ENCODE measurements around the gene PLXNA4.

PLXNA4 gene

DNA sequence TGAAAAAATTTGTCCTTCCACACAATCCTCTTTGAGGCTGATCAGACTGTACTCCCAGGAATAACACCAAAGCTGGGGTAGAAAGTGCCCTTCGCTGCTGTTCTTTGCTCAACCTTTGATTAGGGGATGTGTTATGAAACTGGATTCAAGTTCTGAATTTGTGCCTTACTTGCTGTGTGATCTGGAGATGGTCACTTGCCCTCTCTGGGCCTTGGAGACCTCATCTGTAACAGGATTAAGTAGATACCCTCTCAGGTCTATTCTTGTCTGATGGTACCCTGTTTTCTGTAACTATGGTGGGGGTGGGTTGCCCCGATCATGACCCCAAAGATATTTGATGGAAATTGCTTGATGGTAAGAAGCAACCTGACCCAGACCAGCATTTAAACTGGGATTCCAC lies 368.5 kb downstream of the PLXNA4 start:
- H3K79me1 ChIP-seq (replicated peaks; ENCODE audit: low read length, poor library complexity, severe bottlenecking): no peaks in the 10 kb centered on the region
- H2AK5ac ChIP-seq (ENCODE audit: low read length, severe bottlenecking): no peak overlapping the region
- H3K27me3 ChIP-seq (ENCODE audit: control insufficient read depth in 1 of 2, insufficient read depth in 1 of 2, low read length in 2 of 2): no peaks in the 10 kb centered on the region
- H2AFZ ChIP-seq (ENCODE audit: low read depth, low read length): no peak overlapping the region
- no peak overlapping the region for H3K4me2 ChIP-seq (ENCODE audit: low read length, poor library complexity, severe bottlenecking)
- no peak overlapping the region for H2BK120ac ChIP-seq (ENCODE audit: low read depth, low read length)
- no peak overlapping the region for H2BK15ac ChIP-seq (ENCODE audit: low read depth, poor library complexity, severe bottlenecking)
- WGBS: 85% methylated on average over 2 of the region's 2 CpGs
- no peak overlapping the region for H3K23ac ChIP-seq (ENCODE audit: low read length in 2 of 2)
- no peak overlapping the region for H3K27ac ChIP-seq (ENCODE audit: low read length, poor library complexity, severe bottlenecking)
- no peak overlapping the region for H3K18ac ChIP-seq (ENCODE audit: low read depth in 1 of 2, low read length in 2 of 2)
- H2BK12ac ChIP-seq (ENCODE audit: low read length in 2 of 2): no peak overlapping the region
- H3K36me3 ChIP-seq (ENCODE audit: control insufficient read depth in 1 of 2, insufficient read depth in 2 of 2, low read depth in 1 of 2, low read length in 2 of 2): peaks cover 0 to 44% of the 10 kb centered on the region in 2 experiments
- H3K4me3 ChIP-seq (ENCODE audit: insufficient read depth in 1 of 2, low read depth in 1 of 2, low read length in 2 of 2): no peak overlapping the region
- H3K4ac ChIP-seq (ENCODE audit: low read depth in 1 of 2, low read length in 2 of 2): no peak overlapping the region
- no peak overlapping the region for H3K14ac ChIP-seq (ENCODE audit: low read length in 2 of 2)
- H3K4me1 ChIP-seq (ENCODE audit: control insufficient read depth, insufficient read depth, low read depth, low read length): no peaks in the 10 kb centered on the region
- no peak overlapping the region for H2BK5ac ChIP-seq (ENCODE audit: low read depth, low read length, poor library complexity, severe bottlenecking)
- no peak overlapping the region for H4K8ac ChIP-seq (ENCODE audit: low read length)
- no peak for DNase-seq
- no peak overlapping the region for H3K9ac ChIP-seq (ENCODE audit: low read length)
- no peaks in the 10 kb centered on the region for H3K9me3 ChIP-seq (ENCODE audit: control insufficient read depth, low read length)
- no peak overlapping the region for H4K91ac ChIP-seq (ENCODE audit: low read length)

DNA sequence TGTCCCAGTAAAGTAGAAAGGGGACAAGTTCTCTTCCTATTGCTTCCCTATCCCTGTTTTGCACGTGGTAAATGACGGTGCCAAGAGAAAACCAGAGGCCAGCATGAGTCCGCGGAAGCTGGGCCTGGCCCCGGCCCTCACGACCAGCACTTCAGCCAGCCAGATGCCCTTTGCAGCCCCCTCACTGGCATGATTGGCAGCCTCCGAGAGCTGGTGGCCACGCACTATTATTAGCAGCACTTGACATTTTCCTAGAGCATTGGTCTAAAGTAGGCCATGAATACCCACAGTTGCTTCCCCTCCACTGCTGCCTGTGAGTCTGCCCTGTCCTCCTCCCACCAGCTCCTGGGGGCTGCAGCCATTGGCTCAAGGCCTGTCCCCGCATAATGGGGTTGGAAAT lies 369.1 kb downstream of the PLXNA4 start:
- H2BK120ac ChIP-seq (ENCODE audit: low read depth, low read length): no peak overlapping the region
- no peaks in the 10 kb centered on the region for H3K79me1 ChIP-seq (replicated peaks; ENCODE audit: low read length, poor library complexity, severe bottlenecking)
- H3K27ac ChIP-seq (ENCODE audit: low read length, poor library complexity, severe bottlenecking): no peak overlapping the region
- H3K4me1 ChIP-seq (ENCODE audit: control insufficient read depth, insufficient read depth, low read depth, low read length): no peaks in the 10 kb centered on the region
- no peak overlapping the region for H3K4ac ChIP-seq (ENCODE audit: low read depth in 1 of 2, low read length in 2 of 2)
- no peak overlapping the region for H4K8ac ChIP-seq (ENCODE audit: low read length)
- H4K91ac ChIP-seq (ENCODE audit: low read length): no peak overlapping the region
- H2AK5ac ChIP-seq (ENCODE audit: low read length, severe bottlenecking): no peak overlapping the region
- H3K36me3 ChIP-seq (ENCODE audit: control insufficient read depth in 1 of 2, insufficient read depth in 2 of 2, low read depth in 1 of 2, low read length in 2 of 2): peaks cover 0 to 50% of the 10 kb centered on the region in 2 experiments
- H2AFZ ChIP-seq (ENCODE audit: low read depth, low read length): no peak overlapping the region
- H3K9me3 ChIP-seq (ENCODE audit: control insufficient read depth, low read length): no peaks in the 10 kb centered on the region
- no peak overlapping the region for H2BK5ac ChIP-seq (ENCODE audit: low read depth, low read length, poor library complexity, severe bottlenecking)
- H3K9ac ChIP-seq (ENCODE audit: low read length): no peak overlapping the region
- H3K4me3 ChIP-seq (ENCODE audit: insufficient read depth in 1 of 2, low read depth in 1 of 2, low read length in 2 of 2): no peak overlapping the region
- no peak overlapping the region for H3K14ac ChIP-seq (ENCODE audit: low read length in 2 of 2)
- 89% methylated on average over 9 of the region's 9 CpGs for WGBS
- no peak overlapping the region for H3K4me2 ChIP-seq (ENCODE audit: low read length, poor library complexity, severe bottlenecking)
- H2BK12ac ChIP-seq (ENCODE audit: low read length in 2 of 2): no peak overlapping the region
- H2BK15ac ChIP-seq (ENCODE audit: low read depth, poor library complexity, severe bottlenecking): no peak overlapping the region
- H3K23ac ChIP-seq (ENCODE audit: low read length in 2 of 2): no peak overlapping the region
- no peak overlapping the region for H3K18ac ChIP-seq (ENCODE audit: low read depth in 1 of 2, low read length in 2 of 2)
- DNase-seq: no peak
- H3K27me3 ChIP-seq (ENCODE audit: control insufficient read depth in 1 of 2, insufficient read depth in 1 of 2, low read length in 2 of 2): no peaks in the 10 kb centered on the region

DNA sequence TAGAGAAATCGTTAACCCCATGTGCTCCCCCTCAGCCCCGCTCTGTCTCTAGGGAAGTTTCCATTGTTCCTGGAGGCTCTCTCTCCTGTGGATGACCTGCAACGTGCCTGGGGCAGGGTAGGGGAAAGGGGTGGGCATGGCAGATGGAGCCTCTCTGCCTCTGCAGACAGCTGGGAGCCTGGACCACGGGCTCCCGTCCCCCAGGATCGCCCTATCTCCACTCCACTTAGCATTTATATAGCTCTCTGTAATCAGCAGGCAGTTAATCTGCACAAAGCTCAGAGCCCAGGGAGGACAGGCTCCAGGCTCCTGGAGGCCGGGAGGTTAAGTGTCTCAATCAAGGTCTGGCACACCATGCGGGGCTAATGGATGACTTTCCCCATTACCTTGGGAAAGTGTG lies 369.7 kb downstream of the PLXNA4 start:
- no peak overlapping the region for H3K18ac ChIP-seq (ENCODE audit: low read depth in 1 of 2, low read length in 2 of 2)
- no peak overlapping the region for H3K4me3 ChIP-seq (ENCODE audit: insufficient read depth in 1 of 2, low read depth in 1 of 2, low read length in 2 of 2)
- H3K9ac ChIP-seq (ENCODE audit: low read length): no peak overlapping the region
- no peaks in the 10 kb centered on the region for H3K9me3 ChIP-seq (ENCODE audit: control insufficient read depth, low read length)
- H3K4me1 ChIP-seq (ENCODE audit: control insufficient read depth, insufficient read depth, low read depth, low read length): no peaks in the 10 kb centered on the region
- H3K79me1 ChIP-seq (replicated peaks; ENCODE audit: low read length, poor library complexity, severe bottlenecking): no peaks in the 10 kb centered on the region
- no peak overlapping the region for H2BK5ac ChIP-seq (ENCODE audit: low read depth, low read length, poor library complexity, severe bottlenecking)
- no peaks in the 10 kb centered on the region for H3K27me3 ChIP-seq (ENCODE audit: control insufficient read depth in 1 of 2, insufficient read depth in 1 of 2, low read length in 2 of 2)
- H4K91ac ChIP-seq (ENCODE audit: low read length): no peak overlapping the region
- no peak overlapping the region for H3K23ac ChIP-seq (ENCODE audit: low read length in 2 of 2)
- no peak overlapping the region for H2BK120ac ChIP-seq (ENCODE audit: low read depth, low read length)
- no peak overlapping the region for H4K8ac ChIP-seq (ENCODE audit: low read length)
- no peak overlapping the region for H3K4ac ChIP-seq (ENCODE audit: low read depth in 1 of 2, low read length in 2 of 2)
- H2AFZ ChIP-seq (ENCODE audit: low read depth, low read length): no peak overlapping the region
- no peak overlapping the region for H3K4me2 ChIP-seq (ENCODE audit: low read length, poor library complexity, severe bottlenecking)
- H2BK12ac ChIP-seq (ENCODE audit: low read length in 2 of 2): no peak overlapping the region
- DNase-seq: no peak
- no peak overlapping the region for H2BK15ac ChIP-seq (ENCODE audit: low read depth, poor library complexity, severe bottlenecking)
- WGBS: 54% methylated on average over 7 of the region's 8 CpGs
- H2AK5ac ChIP-seq (ENCODE audit: low read length, severe bottlenecking): no peak overlapping the region
- H3K27ac ChIP-seq (ENCODE audit: low read length, poor library complexity, severe bottlenecking): no peak overlapping the region
- H3K36me3 ChIP-seq (ENCODE audit: control insufficient read depth in 1 of 2, insufficient read depth in 2 of 2, low read depth in 1 of 2, low read length in 2 of 2): peaks cover 0 to 55% of the 10 kb centered on the region in 2 experiments
- no peak overlapping the region for H3K14ac ChIP-seq (ENCODE audit: low read length in 2 of 2)

DNA sequence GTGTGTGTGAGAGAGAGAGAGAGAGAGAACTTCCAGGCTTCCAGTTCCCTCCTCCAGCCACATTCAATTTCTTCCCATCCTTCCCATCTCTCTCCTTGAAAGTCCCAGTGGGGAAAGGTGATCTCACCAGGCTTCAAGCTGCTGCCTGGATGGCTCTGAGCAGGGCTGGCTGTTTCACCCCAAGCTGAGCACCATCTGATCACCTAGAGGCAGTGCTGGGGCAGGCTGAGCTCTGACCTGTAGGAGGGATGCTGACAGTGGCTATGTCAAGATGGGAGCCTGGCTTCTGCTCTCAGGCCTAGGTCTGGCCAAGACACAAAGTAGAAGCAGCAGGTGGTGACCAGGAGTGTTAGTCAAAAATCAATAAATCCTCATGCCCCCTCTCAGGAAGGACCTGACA lies 370.8 kb downstream of the PLXNA4 start:
- no peaks in the 10 kb centered on the region for H3K27me3 ChIP-seq (ENCODE audit: control insufficient read depth in 1 of 2, insufficient read depth in 1 of 2, low read length in 2 of 2)
- no peak overlapping the region for H2AFZ ChIP-seq (ENCODE audit: low read depth, low read length)
- H3K4me3 ChIP-seq (ENCODE audit: insufficient read depth in 1 of 2, low read depth in 1 of 2, low read length in 2 of 2): no peak overlapping the region
- no peak overlapping the region for H3K18ac ChIP-seq (ENCODE audit: low read depth in 1 of 2, low read length in 2 of 2)
- H3K4me1 ChIP-seq (ENCODE audit: control insufficient read depth, insufficient read depth, low read depth, low read length): no peaks in the 10 kb centered on the region
- no peak overlapping the region for H2BK15ac ChIP-seq (ENCODE audit: low read depth, poor library complexity, severe bottlenecking)
- no peak overlapping the region for H4K91ac ChIP-seq (ENCODE audit: low read length)
- no peak overlapping the region for H4K8ac ChIP-seq (ENCODE audit: low read length)
- no peak overlapping the region for H2AK5ac ChIP-seq (ENCODE audit: low read length, severe bottlenecking)
- H3K79me1 ChIP-seq (replicated peaks; ENCODE audit: low read length, poor library complexity, severe bottlenecking): no peaks in the 10 kb centered on the region
- H3K9me3 ChIP-seq (ENCODE audit: control insufficient read depth, low read length): no peaks in the 10 kb centered on the region
- no peak overlapping the region for H3K9ac ChIP-seq (ENCODE audit: low read length)
- no peak overlapping the region for H3K4me2 ChIP-seq (ENCODE audit: low read length, poor library complexity, severe bottlenecking)
- no peak overlapping the region for H3K23ac ChIP-seq (ENCODE audit: low read length in 2 of 2)
- H2BK5ac ChIP-seq (ENCODE audit: low read depth, low read length, poor library complexity, severe bottlenecking): no peak overlapping the region
- H3K27ac ChIP-seq (ENCODE audit: low read length, poor library complexity, severe bottlenecking): no peak overlapping the region
- peaks cover 0 to 54% of the 10 kb centered on the region in 2 experiments for H3K36me3 ChIP-seq (ENCODE audit: control insufficient read depth in 1 of 2, insufficient read depth in 2 of 2, low read depth in 1 of 2, low read length in 2 of 2)
- no peak overlapping the region for H2BK120ac ChIP-seq (ENCODE audit: low read depth, low read length)
- no peak overlapping the region for H2BK12ac ChIP-seq (ENCODE audit: low read length in 2 of 2)
- DNase-seq: no peak
- H3K14ac ChIP-seq (ENCODE audit: low read length in 2 of 2): no peak overlapping the region
- no peak overlapping the region for H3K4ac ChIP-seq (ENCODE audit: low read depth in 1 of 2, low read length in 2 of 2)
